Panc1 (cell line): Measurements from ENCODE around the gene CA10.

Experiments used
- POLR2AphosphoS5 ChIP-seq: IDR thresholded peaks from 2 replicates; pipeline ENCODE4 v1.6.1; 2012; ENCODE audit warnings: mild to moderate bottlenecking, low read depth, low read length, moderate library complexity
- REST ChIP-seq, 2 experiments: IDR thresholded peaks; 2 replicates each; pipeline ENCODE4 v1.6.1; 2011 to 2012; ENCODE audit warnings: low read depth in 2 of 2, control low read depth in 1 of 2, low read length in 1 of 2, mild to moderate bottlenecking in 1 of 2, moderate library complexity in 1 of 2; ENCODE audit not compliant: insufficient read depth in 1 of 2
- TF ChIP-seq, protein P1 (sequence below): fragments of 450-650 bp; IDR thresholded peaks from 2 replicates; pipeline ENCODE4 v1.5.1; 2017; ENCODE audit warnings: mild to moderate bottlenecking

DNA sequence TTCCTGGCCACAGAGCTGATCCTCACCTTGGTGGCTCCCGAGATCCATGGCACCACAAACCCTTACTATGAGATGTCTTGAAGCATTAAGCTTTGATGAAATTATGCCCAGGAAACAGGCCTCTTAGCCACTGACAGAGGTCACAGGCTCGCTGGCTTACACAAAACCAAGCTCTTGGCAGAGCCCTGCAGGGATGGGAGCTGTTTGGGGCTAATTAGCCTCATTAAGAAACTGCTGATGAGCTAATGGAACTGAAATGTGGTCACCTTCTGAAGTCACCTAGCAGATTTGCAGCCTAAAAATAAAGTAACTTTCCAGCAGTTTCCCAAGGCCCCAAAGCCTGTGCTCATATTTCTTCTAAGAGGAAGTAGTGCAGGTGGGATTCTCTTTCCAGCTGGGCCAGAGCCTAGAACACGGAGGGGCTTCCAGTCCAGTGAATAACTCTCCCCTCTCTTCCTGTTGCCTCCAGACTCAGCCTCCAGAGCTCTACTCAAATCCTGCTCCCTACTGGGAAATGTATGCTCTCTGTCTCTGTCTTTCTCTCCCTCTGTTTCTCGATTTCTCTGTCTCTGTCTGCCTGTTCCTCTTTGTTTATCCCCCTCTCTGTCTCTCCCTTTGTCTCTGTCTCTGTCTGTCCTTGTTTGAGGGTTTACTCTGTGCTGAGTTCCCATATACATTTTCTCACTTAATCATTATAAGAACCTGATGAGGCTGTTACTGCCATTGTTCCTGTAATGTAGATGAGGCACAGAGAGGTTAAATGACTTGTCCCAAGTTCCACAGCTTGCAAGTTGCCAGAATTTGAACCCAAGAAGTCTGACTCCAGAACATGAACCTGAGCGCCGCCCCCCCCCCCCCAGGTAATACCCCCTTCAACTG is 338.9 kb downstream of the CA10 start:
- TF ChIP-seq, protein P1, sequence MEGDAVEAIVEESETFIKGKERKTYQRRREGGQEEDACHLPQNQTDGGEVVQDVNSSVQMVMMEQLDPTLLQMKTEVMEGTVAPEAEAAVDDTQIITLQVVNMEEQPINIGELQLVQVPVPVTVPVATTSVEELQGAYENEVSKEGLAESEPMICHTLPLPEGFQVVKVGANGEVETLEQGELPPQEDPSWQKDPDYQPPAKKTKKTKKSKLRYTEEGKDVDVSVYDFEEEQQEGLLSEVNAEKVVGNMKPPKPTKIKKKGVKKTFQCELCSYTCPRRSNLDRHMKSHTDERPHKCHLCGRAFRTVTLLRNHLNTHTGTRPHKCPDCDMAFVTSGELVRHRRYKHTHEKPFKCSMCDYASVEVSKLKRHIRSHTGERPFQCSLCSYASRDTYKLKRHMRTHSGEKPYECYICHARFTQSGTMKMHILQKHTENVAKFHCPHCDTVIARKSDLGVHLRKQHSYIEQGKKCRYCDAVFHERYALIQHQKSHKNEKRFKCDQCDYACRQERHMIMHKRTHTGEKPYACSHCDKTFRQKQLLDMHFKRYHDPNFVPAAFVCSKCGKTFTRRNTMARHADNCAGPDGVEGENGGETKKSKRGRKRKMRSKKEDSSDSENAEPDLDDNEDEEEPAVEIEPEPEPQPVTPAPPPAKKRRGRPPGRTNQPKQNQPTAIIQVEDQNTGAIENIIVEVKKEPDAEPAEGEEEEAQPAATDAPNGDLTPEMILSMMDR: no peak
- TF ChIP-seq POLR2AphosphoS5 (no peak), REST (IDR thresholded peaks at IDR 0.05; ENCODE audit: insufficient read depth in 1 of 2, low read depth in 2 of 2, low read length in 1 of 2) (no peak)
